IMR-90 (cell line): ENCODE data around the gene ITGA3. TPM values are rescaled to one million over a fixed set of nuclear protein-coding genes. Genes with fewer than 3 reads are reported as not detected.

Source experiments
- ATAC-seq: fragments of 200-7000 bp; cut with Tn5 transposase; 2 replicates; pipeline ENCODE4 v1.9.1; 2020; ENCODE audit warnings: low read depth, mild to moderate bottlenecking, moderate library complexity
- BruUV-seq: library from RNA; stranded (reverse); fragments of 400-500 nt; replicated peaks from 2 replicates; lab custom pipeline; 2021; lab: Mats Ljungman, UMichigan
- CTCF ChIA-PET: fragments of 300-600 bp; formaldehyde crosslinking; extraction: SDS; loops from one replicate; lab custom pipeline; 2021; ENCODE audit warnings: antibody characterized with exemption; lab: Yijun Ruan, JAX
- POLR2A ChIA-PET: fragments of 300-600 bp; sonication (Branson Sonifier 250); formaldehyde crosslinking; loops from one replicate; lab custom pipeline; 2022; ENCODE audit warnings: antibody characterized with exemption; ENCODE audit not compliant: unreplicated experiment; lab: Charles Lee
- DNase-seq: peaks from one replicate; pipeline ENCODE4 v3.0.0; 2013
- H2AFZ ChIP-seq: replicated peaks from 2 replicates; pipeline ENCODE3; 2013; ENCODE audit warnings: low read length, mild to moderate bottlenecking; ENCODE audit not compliant: poor library complexity
- H2AK5ac ChIP-seq: 2 replicates; pipeline ENCODE4 v1.6.1; 2013; ENCODE audit warnings: low read depth, low read length, inconsistent platforms
- H2AK9ac ChIP-seq: replicated peaks from 2 replicates; pipeline ENCODE3; 2013; ENCODE audit warnings: mild to moderate bottlenecking, low read depth, low read length, moderate library complexity; ENCODE audit not compliant: poor library complexity
- H2BK120ac ChIP-seq: 2 replicates; pipeline ENCODE4 v1.6.1; 2013; ENCODE audit warnings: low read depth, low read length, inconsistent platforms
- H2BK15ac ChIP-seq: 3 replicates; pipeline ENCODE4 v1.6.1; 2013; ENCODE audit warnings: low read depth, low read length, inconsistent platforms
- H2BK20ac ChIP-seq: 2 replicates; pipeline ENCODE4 v1.6.1; 2013; ENCODE audit warnings: low read depth, mild to moderate bottlenecking, inconsistent platforms, low read length, moderate library complexity
- H2BK5ac ChIP-seq: 2 replicates; pipeline ENCODE4 v1.6.1; 2013; ENCODE audit warnings: mild to moderate bottlenecking, low read depth, low read length, inconsistent platforms; ENCODE audit not compliant: poor library complexity, severe bottlenecking
- H3K14ac ChIP-seq: replicated peaks from 2 replicates; pipeline ENCODE4 v1.6.1; 2013; ENCODE audit warnings: low read depth, low read length, inconsistent platforms
- H3K18ac ChIP-seq: 2 replicates; pipeline ENCODE4 v1.6.1; 2013; ENCODE audit warnings: low read depth, low read length, control low read depth
- H3K23ac ChIP-seq: 2 replicates; pipeline ENCODE4 v1.6.1; 2013; ENCODE audit warnings: low read depth, low read length, inconsistent platforms
- H3K27ac ChIP-seq: 2 replicates; pipeline ENCODE4 v1.5.1; 2013; ENCODE audit warnings: mild to moderate bottlenecking, control low read depth, low read length; ENCODE audit not compliant: insufficient read depth
- H3K27me3 ChIP-seq: 2 replicates; pipeline ENCODE4 v1.6.1; 2013; ENCODE audit warnings: low read length; ENCODE audit not compliant: control insufficient read depth, insufficient read depth
- H3K36me3 ChIP-seq: 2 replicates; pipeline ENCODE4 v1.6.1; 2013; ENCODE audit warnings: low read length, mixed read lengths; ENCODE audit not compliant: control insufficient read depth, insufficient read depth
- H3K4ac ChIP-seq: 2 replicates; pipeline ENCODE4 v1.6.1; 2013; ENCODE audit warnings: low read depth, low read length, inconsistent platforms
- H3K4me1 ChIP-seq: 2 replicates; pipeline ENCODE4 v1.6.1; 2013; ENCODE audit warnings: low read length, mixed read lengths; ENCODE audit not compliant: control insufficient read depth, insufficient read depth
- H3K4me2 ChIP-seq: 2 replicates; pipeline ENCODE4 v1.6.1; 2013; ENCODE audit warnings: low read depth, mild to moderate bottlenecking, control low read depth, low read length, moderate library complexity
- H3K4me3 ChIP-seq: 2 replicates; pipeline ENCODE4 v1.5.1; 2013; ENCODE audit warnings: low read depth, mild to moderate bottlenecking, control low read depth, low read length, moderate library complexity; ENCODE audit not compliant: insufficient read depth
- H3K56ac ChIP-seq: 2 replicates; pipeline ENCODE4 v1.6.1; 2013; ENCODE audit warnings: low read length, inconsistent platforms; ENCODE audit not compliant: insufficient read depth; ENCODE audit errors: extremely low read depth
- H3K79me1 ChIP-seq, 2 experiments: 2 replicates each; pipeline ENCODE4 v1.6.1; 2013; ENCODE audit warnings: low read length in 2 of 2, inconsistent platforms in 1 of 2, low read depth in 1 of 2
- H3K9ac ChIP-seq: 2 replicates; pipeline ENCODE4 v1.6.1; 2013; ENCODE audit warnings: low read depth, low read length, control low read depth
- H3K9me1 ChIP-seq: 2 replicates; pipeline ENCODE4 v1.6.1; 2013; ENCODE audit warnings: low read length, inconsistent platforms; ENCODE audit not compliant: insufficient read depth
- H3K9me3 ChIP-seq: 2 replicates; pipeline ENCODE4 v1.6.1; 2013; ENCODE audit warnings: low read length; ENCODE audit not compliant: control insufficient read depth, insufficient read depth
- H4K20me1 ChIP-seq: 2 replicates; pipeline ENCODE4 v1.6.1; 2013; ENCODE audit warnings: low read length, inconsistent platforms; ENCODE audit not compliant: insufficient read depth
- H4K5ac ChIP-seq: 2 replicates; pipeline ENCODE4 v1.6.1; 2013; ENCODE audit warnings: mild to moderate bottlenecking, low read depth, low read length, control low read depth
- H4K8ac ChIP-seq, 2 experiments: 2 replicates each; pipeline ENCODE4 v1.6.1; 2013; ENCODE audit warnings: low read depth in 2 of 2, low read length in 2 of 2, control low read depth in 1 of 2, inconsistent platforms in 1 of 2
- H4K91ac ChIP-seq: 2 replicates; pipeline ENCODE4 v1.6.1; 2013; ENCODE audit warnings: low read depth, low read length, inconsistent platforms; ENCODE audit not compliant: insufficient read depth
- FOS ChIP-seq: fragments of 150-350 bp; IDR thresholded peaks from 2 replicates; pipeline ENCODE4 v1.6.1; 2016; ENCODE audit warnings: low read depth, low read length
- MXI1 ChIP-seq: IDR thresholded peaks from 2 replicates; pipeline ENCODE4 v1.6.1; 2012; ENCODE audit warnings: low read depth, mild to moderate bottlenecking, low read length, moderate library complexity, borderline replicate concordance
- POLR2A ChIP-seq: IDR thresholded peaks from 2 replicates; pipeline ENCODE4 v1.6.1; 2012; ENCODE audit warnings: mild to moderate bottlenecking, low read depth, low read length
- RCOR1 ChIP-seq: IDR thresholded peaks from 2 replicates; pipeline ENCODE4 v1.6.1; 2012; ENCODE audit warnings: mild to moderate bottlenecking, low read length, improper control_type of control experiment; ENCODE audit not compliant: insufficient replicate concordance
- WGBS, 2 experiments: methylation state at CpG; one replicate each; pipeline versions ENCODE4 v1.1.5 to v1.1.7; 2013; ENCODE audit warnings: missing lambda C conversion rate in 2 of 2; ENCODE audit not compliant: insufficient read length in 1 of 2; ENCODE audit errors: extremely low coverage in 2 of 2; 5-methylcytosine and 5-hydroxymethylcytosine counted together
- dilution Hi-C: fragments of 300-500 bp; cut with HindIII; formaldehyde crosslinking; loops from one replicate; pipeline ENCODE4 v1.14.3; 2018; ENCODE audit warnings: low sequenced_read_pairs; ENCODE audit not compliant: unreplicated experiment
- in situ Hi-C: fragments of 300-500 bp; cut with MboI; formaldehyde crosslinking; loops from 3 replicates; pipeline ENCODE4 v1.14.3; 2019; ENCODE audit warnings: low sequenced_read_pairs, inconsistent platforms, mixed read lengths
- intact Hi-C: fragments of 100-400 bp; cut with micrococcal nuclease; formaldehyde crosslinking; loops from 2 replicates; pipeline ENCODE4 v1.10.0; 2022
- polyA plus RNA-seq, 3 experiments: library from polyadenylated mRNA; depleted of rRNA; stranded (reverse); fragments of >200 nt; gene quantifications; 2 replicates each; pipeline ENCODE4 v1.2.3, GENCODE V29; 2012; ENCODE audit warnings: low replicate concordance in 1 of 3
- total RNA-seq: library from RNA; depleted of rRNA; stranded (reverse); fragments of >200 nt; gene quantifications from 2 replicates; pipeline ENCODE4 v1.2.3, GENCODE V29; 2012
- TF ChIP-seq, protein P1 (sequence below): fragments of 150-350 bp; IDR thresholded peaks from 2 replicates; pipeline ENCODE4 v1.6.1; 2017; ENCODE audit warnings: mild to moderate bottlenecking, antibody characterized with exemption, low read length, low read depth

The ITGA3 gene
- total and polyA plus RNA-seq, 2 of the 4 experiments (the other 2 are of a cell fraction): 78.0 to 202 TPM

DNA sequence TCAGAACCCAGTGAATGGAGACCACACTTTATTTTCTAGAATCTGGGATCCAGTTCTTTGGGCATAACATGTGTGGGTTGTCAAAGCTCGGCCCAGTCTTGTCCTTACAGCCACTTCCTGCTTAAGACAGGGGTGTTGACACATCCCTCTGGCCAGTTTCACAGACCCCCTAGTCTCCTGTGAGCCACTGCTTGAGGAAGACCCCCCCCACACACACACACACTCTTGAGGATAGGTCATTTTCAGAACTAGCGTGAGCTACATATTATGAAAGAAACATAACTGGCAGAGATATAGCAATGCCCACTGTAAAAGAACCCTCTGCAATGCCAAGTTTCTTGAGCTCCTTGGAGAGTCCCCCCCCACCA, 36.0 kb downstream of the ITGA3 start:
- H4K5ac ChIP-seq: no peak overlapping the region
- POLR2A ChIA-PET: no interaction called here
- no peak overlapping the region for H3K56ac ChIP-seq
- no peak overlapping the region for H3K14ac ChIP-seq
- no peak overlapping the region for H2BK20ac ChIP-seq
- H3K4ac ChIP-seq: no peak overlapping the region
- in situ Hi-C loops (loop anchor here (5.0 kb wide), 1 partner anchor 205 kb away; no protein-coding TSS in a partner anchor), intact Hi-C loops (no loop called here), dilution Hi-C loops (no loop called here)
- no peak overlapping the region for H3K4me2 ChIP-seq
- no peaks in the 10 kb centered on the region for H3K9me3 ChIP-seq
- H3K36me3 ChIP-seq: peaks cover 18% of the 10 kb centered on the region
- H3K9ac ChIP-seq: no peak overlapping the region
- no peak overlapping the region for H3K4me3 ChIP-seq
- H4K91ac ChIP-seq: no peak overlapping the region
- no peak overlapping the region for H2AFZ ChIP-seq
- peak overlapping the region; percentile 8 for H2AK9ac ChIP-seq
- no peak overlapping the region for H3K27ac ChIP-seq
- H3K27me3 ChIP-seq: no peaks in the 10 kb centered on the region
- ATAC-seq (no peak), DNase-seq (no peak)
- peaks cover 6 to 21% of the 10 kb centered on the region in 2 experiments; a peak in 3 of 4 replicates for H3K79me1 ChIP-seq
- H2BK15ac ChIP-seq: no peak overlapping the region
- H2AK5ac ChIP-seq: no peak overlapping the region
- TF ChIP-seq, protein P1, sequence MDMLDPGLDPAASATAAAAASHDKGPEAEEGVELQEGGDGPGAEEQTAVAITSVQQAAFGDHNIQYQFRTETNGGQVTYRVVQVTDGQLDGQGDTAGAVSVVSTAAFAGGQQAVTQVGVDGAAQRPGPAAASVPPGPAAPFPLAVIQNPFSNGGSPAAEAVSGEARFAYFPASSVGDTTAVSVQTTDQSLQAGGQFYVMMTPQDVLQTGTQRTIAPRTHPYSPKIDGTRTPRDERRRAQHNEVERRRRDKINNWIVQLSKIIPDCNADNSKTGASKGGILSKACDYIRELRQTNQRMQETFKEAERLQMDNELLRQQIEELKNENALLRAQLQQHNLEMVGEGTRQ: no peak
- TF ChIP-seq POLR2A (no peak), MXI1 (no peak), RCOR1 (no peak), FOS (no peak)
- CTCF ChIA-PET: interaction anchor here (0.6 kb wide), 1 partner anchor 200 kb away, joined by 3 read pairs; no protein-coding TSS in a partner anchor
- H3K23ac ChIP-seq: no peak overlapping the region
- H2BK120ac ChIP-seq: no peak overlapping the region
- peaks cover 5% of the 10 kb centered on the region; the same call in 1 of the 2 replicates for H3K4me1 ChIP-seq
- H3K18ac ChIP-seq: no peak overlapping the region
- no peaks in the 10 kb centered on the region for H3K9me1 ChIP-seq
- no CpG with 5 or more reads among the region's 2 CpGs for WGBS, 2 experiments
- H2BK5ac ChIP-seq: no peak overlapping the region
- no TSS peak for BruUV-seq
- peaks cover 6% of the 10 kb centered on the region for H4K20me1 ChIP-seq
- no peak overlapping the region for H4K8ac ChIP-seq
